GM12878 (cell line): ENCODE data around the gene DDX4. TPM values are rescaled to one million over a fixed set of nuclear protein-coding genes. Genes with fewer than 3 reads are reported as not detected.

Experiments used
- ATAC-seq: fragments of 200-7000 bp; cut with Tn5 transposase; 3 replicates; pipeline ENCODE4 v1.9.1; 2020; ENCODE audit warnings: mild to moderate bottlenecking, moderate library complexity
- BruUV-seq: library from RNA; stranded (reverse); fragments of 400-500 nt; replicated peaks from 2 replicates; lab custom pipeline; 2021; lab: Mats Ljungman, UMichigan
- CTCF ChIA-PET: fragments of 300-600 bp; sonication (Branson Sonifier 250); formaldehyde crosslinking; extraction: SDS; loops from one replicate; lab custom pipeline; 2021; ENCODE audit warnings: inconsistent platforms; lab: Yijun Ruan, JAX
- POLR2A ChIA-PET: fragments of 350-600 bp; formaldehyde crosslinking; extraction: SDS; loops from one replicate; lab custom pipeline; 2021; ENCODE audit warnings: inconsistent platforms; lab: Charles Lee
- RAD21 ChIA-PET: fragments of 300-600 bp; sonication (Branson Sonifier 250); formaldehyde crosslinking; loops from one replicate; lab custom pipeline; 2023; ENCODE audit warnings: antibody characterized with exemption; ENCODE audit not compliant: unreplicated experiment; lab: Charles Lee
- SMC1A ChIA-PET: fragments of 300-600 bp; sonication (Branson Sonifier 250); formaldehyde crosslinking; loops from one replicate; lab custom pipeline; 2023; ENCODE audit not compliant: unreplicated experiment, uncharacterized antibody; lab: Charles Lee
- DNase-seq: peaks from one replicate; pipeline ENCODE4 v3.0.0-alpha.2; 2011; ENCODE audit warnings: low read depth, low spot score
- FAIRE-seq: peaks from 3 replicates; lab custom pipeline; 2011; peaks lifted over from hg19 to GRCh38; lab: Jason Lieb, UNC
- H2AFZ ChIP-seq: 2 replicates; pipeline ENCODE4 v1.6.0; 2011; ENCODE audit warnings: low read depth, low read length, control low read depth; ENCODE audit not compliant: control insufficient read depth
- H3K27ac ChIP-seq: 2 replicates; pipeline ENCODE4 v1.5.1; 2011; ENCODE audit warnings: control low read depth; ENCODE audit not compliant: control insufficient read depth, insufficient read depth
- H3K27me3 ChIP-seq, 2 experiments: replicated peaks in 1 of 2; 2 replicates each; pipeline versions ENCODE4 v1.6.0 to v1.6.1; 2011; ENCODE audit warnings: low read length in 1 of 2; ENCODE audit not compliant: control insufficient read depth in 2 of 2, insufficient read depth in 2 of 2
- H3K36me3 ChIP-seq, 2 experiments: 2 replicates each; pipeline ENCODE4 v1.5.1; 2011; ENCODE audit warnings: low read length in 1 of 2; ENCODE audit not compliant: control insufficient read depth in 2 of 2, insufficient read depth in 2 of 2
- H3K4me1 ChIP-seq: 2 replicates; pipeline ENCODE4 v1.6.1; 2011; ENCODE audit warnings: mild to moderate bottlenecking, low read length, moderate library complexity, mixed read lengths; ENCODE audit not compliant: control insufficient read depth, insufficient read depth
- H3K4me2 ChIP-seq: 2 replicates; pipeline ENCODE4 v1.6.0; 2011; ENCODE audit warnings: control low read depth; ENCODE audit not compliant: control insufficient read depth, insufficient read depth
- H3K4me3 ChIP-seq: fragments of 200-600 bp; sonication (generic); 2 replicates; pipeline ENCODE4 v1.5.1; 2016
- H3K79me2 ChIP-seq: 2 replicates; pipeline ENCODE4 v1.6.0; 2011; ENCODE audit warnings: low read length; ENCODE audit not compliant: control insufficient read depth, insufficient read depth
- H3K9ac ChIP-seq: 2 replicates; pipeline ENCODE4 v1.8.0; 2011; ENCODE audit warnings: low read length, control low read depth, mixed read lengths; ENCODE audit not compliant: control insufficient read depth, insufficient read depth
- H3K9me3 ChIP-seq: replicated peaks from 3 replicates; pipeline ENCODE4 v1.5.1; 2011; ENCODE audit warnings: mild to moderate bottlenecking, low read length; ENCODE audit not compliant: control insufficient read depth, insufficient read depth
- H4K20me1 ChIP-seq: 2 replicates; pipeline ENCODE4 v1.6.0; 2011; ENCODE audit not compliant: control insufficient read depth, insufficient read depth
- CHD2 ChIP-seq: IDR thresholded peaks from 2 replicates; pipeline ENCODE4 v1.6.1; 2011; ENCODE audit warnings: low read depth, low read length, improper control_type of control experiment, borderline replicate concordance
- CHD4 ChIP-seq: fragments of 200-600 bp; sonication (generic); IDR thresholded peaks from 2 replicates; pipeline ENCODE4 v1.6.1; 2016; ENCODE audit warnings: mild to moderate bottlenecking
- CREB1 ChIP-seq: IDR thresholded peaks from 2 replicates; pipeline ENCODE4 v1.6.1; 2012; ENCODE audit warnings: low read depth, mild to moderate bottlenecking, inconsistent platforms
- FOXK2 ChIP-seq: fragments of 450-650 bp; IDR thresholded peaks from 2 replicates; pipeline ENCODE4 v1.6.1; 2017; ENCODE audit warnings: mild to moderate bottlenecking, moderate library complexity
- MXI1 ChIP-seq: fragments of 150-350 bp; IDR thresholded peaks from 2 replicates; pipeline ENCODE4 v1.6.1; 2011; ENCODE audit warnings: low read depth, mild to moderate bottlenecking, inconsistent platforms, low read length, improper control_type of control experiment
- POLR2AphosphoS5 ChIP-seq: IDR thresholded peaks from 2 replicates; pipeline ENCODE4 v1.6.1; 2011; ENCODE audit warnings: mild to moderate bottlenecking, low read length, inconsistent platforms
- RB1 ChIP-seq: fragments of 450-650 bp; formaldehyde crosslinking; IDR thresholded peaks from 2 replicates; pipeline ENCODE4 v1.6.1; 2017; ENCODE audit warnings: mild to moderate bottlenecking, borderline replicate concordance
- RELB ChIP-seq: fragments of 450-650 bp; IDR thresholded peaks from 2 replicates; pipeline ENCODE4 v1.6.1; 2017; ENCODE audit warnings: low read depth, mild to moderate bottlenecking, moderate library complexity
- WGBS: methylation state at CpG from one replicate; pipeline ENCODE4 v1.1.6; 2016; ENCODE audit warnings: low lambda C conversion rate; ENCODE audit not compliant: insufficient replicate concordance, insufficient coverage; ENCODE audit errors: missing lambda C conversion rate; 5-methylcytosine and 5-hydroxymethylcytosine counted together
- in situ Hi-C: fragments of 300-500 bp; cut with MboI; formaldehyde crosslinking; loops from 9 replicates; pipeline ENCODE4 v1.14.3; 2018; ENCODE audit warnings: mixed read lengths
- intact Hi-C: fragments of 100-400 bp; cut with micrococcal nuclease; formaldehyde crosslinking; loops from one replicate; pipeline ENCODE4 v1.14.2; 2022; ENCODE audit not compliant: unreplicated experiment
- polyA plus RNA-seq, 11 experiments: library from polyadenylated mRNA; depleted of rRNA in 4 of 11; unstranded in 6 of 11; stranded (reverse) in 5 of 11; fragments of >200 nt; fragmentation: Nextera tagmentation in 4 of 11; fragmentation: Illumina TruSeq in 1 of 11; extraction: Ambion mirVana in 4 of 11; extraction: Trizol in 1 of 11; gene quantifications; 1 replicate in 1 of 11; 2 replicates in 10 of 11; pipeline versions ENCODE4 v1.2.1 to v1.2.3, GENCODE V29; 2011 to 2016; ENCODE audit warnings: inconsistent platforms in 2 of 11, missing spikeins in 2 of 11, low read depth in 1 of 11
- total RNA-seq, 4 experiments: library from RNA; depleted of rRNA in 3 of 4; stranded (reverse); fragments of >200 nt in 3 of 4; fragmentation: Illumina TruSeq in 1 of 4; extraction: Trizol in 1 of 4; gene quantifications; 2 replicates each; pipeline versions ENCODE4 v1.2.1 to v1.2.3, GENCODE V29; 2013 to 2021

DDX4 gene
- total and polyA plus RNA-seq, 10 of the 15 experiments (the other 5 are each of a cell fraction or from before 2014, with no cell fraction given) = 0.05 to 0.36 (median 0.09) TPM; not detected in 4

GRCh38 chr5:55857247-55857640 lies 119.4 kb downstream of the DDX4 start:
- H2AFZ ChIP-seq = no peak overlapping the region
- in situ Hi-C loops = no loop called here
- 46% methylated on average over 4 of the region's 4 CpGs for WGBS
- H3K36me3 ChIP-seq = no peaks in the 10 kb centered on the region
- ATAC-seq (no peak), DNase-seq (no peak), FAIRE-seq (no peak)
- TF ChIP-seq CHD4 (no peak), RELB (no peak), FOXK2 (no peak), CREB1 (no peak), RB1 (no peak), MXI1 (no peak), CHD2 (no peak), POLR2AphosphoS5 (no peak)
- no peak overlapping the region for H3K9ac ChIP-seq
- H3K4me2 ChIP-seq = no peak overlapping the region
- no peaks in the 10 kb centered on the region; the same call in 2 of the 3 replicates for H3K9me3 ChIP-seq
- no peaks in the 10 kb centered on the region for H4K20me1 ChIP-seq
- BruUV-seq = no TSS peak
- no peaks in the 10 kb centered on the region for H3K4me1 ChIP-seq
- no peak overlapping the region for H3K4me3 ChIP-seq
- ChIA-PET CTCF (interaction anchor here (0.6 kb wide), 1 partner anchor 79 kb away, joined by 3 read pairs; no protein-coding TSS in a partner anchor), RAD21 (no interaction called here), SMC1A (interaction anchor here (1.2 kb wide), 1 partner anchor 38 kb away, joined by 3 read pairs; no protein-coding TSS in a partner anchor), POLR2A (interaction anchor here (0.7 kb wide), 1 partner anchor 152 kb away, joined by 4 read pairs; no protein-coding TSS in a partner anchor)
- H3K79me2 ChIP-seq = no peaks in the 10 kb centered on the region
- no peak overlapping the region for H3K27ac ChIP-seq
- intact Hi-C loops = no loop called here
- no peaks in the 10 kb centered on the region for H3K27me3 ChIP-seq
